Kidney (tissue), 14 donors: ENCODE measurements around the gene TTYH1. TPM values are rescaled to one million over a fixed set of nuclear protein-coding genes. Genes with fewer than 3 reads are reported as not detected.

Experiments used
- DNase-seq, 5 donors: peaks; one replicate each; pipeline ENCODE4 v3.0.0-alpha.2; 2013 to 2020
- FAIRE-seq: peaks from 2 replicates; lab custom pipeline; 2012; peaks lifted over from hg19 to GRCh38; lab: Jason Lieb, UNC
- H3K27ac ChIP-seq, 2 donors: one replicate each; pipeline ENCODE4 v1.7.0; 2013; ENCODE audit warnings: low read depth in 2 of 2, low read length in 2 of 2, inconsistent platforms in 1 of 2
- H3K27me3 ChIP-seq: one replicate; pipeline ENCODE4 v1.7.1; 2013; ENCODE audit warnings: low read length, inconsistent platforms; ENCODE audit not compliant: control insufficient read depth, insufficient read depth
- H3K36me3 ChIP-seq, 3 donors: one replicate each; pipeline versions ENCODE4 v1.7.0 to v1.7.1; 2013; ENCODE audit warnings: low read length in 3 of 3, control low read depth in 1 of 3, inconsistent platforms in 1 of 3; ENCODE audit not compliant: insufficient read depth in 3 of 3, control insufficient read depth in 2 of 3
- H3K4me1 ChIP-seq, 3 donors: one replicate each; pipeline versions ENCODE4 v1.7.0 to v1.7.1; 2013; ENCODE audit warnings: low read length in 3 of 3, inconsistent platforms in 1 of 3, low read depth in 1 of 3; ENCODE audit not compliant: control insufficient read depth in 2 of 3, insufficient read depth in 2 of 3
- H3K4me3 ChIP-seq, 3 donors: one replicate each; pipeline versions ENCODE4 v1.7.0 to v1.8.1; 2013; ENCODE audit warnings: low read length in 3 of 3, control low read depth in 1 of 3, inconsistent platforms in 1 of 3
- H3K9ac ChIP-seq, 3 donors: one replicate each; pipeline versions ENCODE4 v1.7.0 to v1.7.1; 2013; ENCODE audit warnings: low read length in 3 of 3, control low read depth in 1 of 3, inconsistent platforms in 1 of 3
- H3K9me3 ChIP-seq, 3 donors: one replicate each; pipeline versions ENCODE4 v1.7.0 to v1.7.1; 2013; ENCODE audit warnings: low read length in 3 of 3, control low read depth in 1 of 3, inconsistent platforms in 1 of 3; ENCODE audit not compliant: control insufficient read depth in 2 of 3, insufficient read depth in 1 of 3
- intact Hi-C: fragments of 100-400 bp; cut with DNase I; formaldehyde crosslinking; loops from one replicate; pipeline ENCODE4 v1.11.1; 2022
- polyA plus RNA-seq: library from polyadenylated mRNA; stranded (reverse); fragments of 350-450 nt; fragmentation: Illumina TruSeq; extraction: RNeasy Lipid Tissue Mini Kit (QIAGEN cat#74804); gene quantifications from one replicate; pipeline ENCODE4 v1.2.3, GENCODE V29; 2014; ENCODE audit warnings: low read depth, low replicate concordance; ENCODE audit not compliant: insufficient read depth
- total RNA-seq: library from RNA; stranded (reverse); fragmentation: NEBNext Ultra II Directional; extraction: Animal tissue kit (Norgen Biotek cat#: 25700); gene quantifications from one replicate; pipeline ENCODE4 v1.2.1, GENCODE V29; 2021
- TF ChIP-seq, protein P1 (sequence below): IDR thresholded peaks from 3 replicates; pipeline ENCODE4 v1.5.1; 2012; ENCODE audit warnings: mild to moderate bottlenecking, moderate library complexity, borderline replicate concordance; ENCODE audit not compliant: insufficient read depth; ENCODE audit errors: extremely low read depth
- donor health status: control.
- donor health status: control.
- donor health status: control.
- donor health status: control.
- donor health status: control.
- donor health status: DM: yes; HTN: yes; CAD: no.
- donor health status: Normal renal cell carcinoma (clear cell type).

TTYH1 gene
- total and polyA plus RNA-seq, 2 donors from 2014 or later = 1.5 to 1.9 TPM

DNA sequence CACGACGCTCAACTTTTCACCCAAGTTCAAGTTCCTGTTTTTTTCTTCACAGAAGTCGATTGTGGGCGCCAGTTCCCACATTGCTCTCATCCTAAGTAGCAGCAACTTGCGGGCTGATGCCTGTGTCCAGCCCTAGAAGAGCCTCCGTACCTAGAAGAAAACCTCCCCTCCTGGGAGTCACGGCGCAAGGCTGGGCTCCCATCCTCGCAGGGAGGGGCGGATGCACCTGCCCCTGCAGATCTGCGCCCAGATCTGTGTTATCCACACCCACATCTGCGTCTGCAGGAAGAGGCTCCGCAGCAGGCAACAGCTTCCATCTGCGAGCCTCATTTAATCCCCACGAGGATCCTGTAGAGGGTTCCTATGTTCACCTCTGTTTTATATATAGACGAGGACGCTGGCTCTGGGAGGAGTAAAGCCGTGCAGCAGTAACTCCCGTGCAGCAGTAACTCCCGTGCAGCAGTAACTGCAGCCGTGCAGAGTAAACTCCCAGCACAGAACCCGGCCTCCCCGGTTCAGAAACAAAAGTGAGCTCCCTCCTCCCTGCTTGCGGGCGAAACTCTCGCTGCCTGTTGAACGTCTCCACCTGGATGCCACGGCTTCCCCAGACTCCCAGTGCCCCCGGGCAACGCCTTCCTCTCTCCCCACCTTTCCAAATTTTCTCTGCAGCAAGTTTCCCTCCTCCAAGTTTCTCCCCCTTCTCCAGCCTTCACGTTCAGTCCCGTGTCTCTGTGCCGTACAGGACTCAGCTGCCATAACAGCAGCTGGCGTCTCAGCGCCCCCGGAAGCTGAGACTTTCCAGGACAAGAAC is 27.1 kb upstream of the TTYH1 start:
- intact Hi-C loops = no loop called here
- H3K27me3 ChIP-seq = peaks cover 6% of the 10 kb centered on the region
- DNase-seq = peak in 3 of 5 donors; percentile 28 to 50 (median 38)
- peak overlapping the region in 1 of 3 donors; percentile 39 for H3K4me3 ChIP-seq
- no peak overlapping the region for H3K27ac ChIP-seq
- no peaks in the 10 kb centered on the region for H3K9me3 ChIP-seq
- TF ChIP-seq, protein P1, sequence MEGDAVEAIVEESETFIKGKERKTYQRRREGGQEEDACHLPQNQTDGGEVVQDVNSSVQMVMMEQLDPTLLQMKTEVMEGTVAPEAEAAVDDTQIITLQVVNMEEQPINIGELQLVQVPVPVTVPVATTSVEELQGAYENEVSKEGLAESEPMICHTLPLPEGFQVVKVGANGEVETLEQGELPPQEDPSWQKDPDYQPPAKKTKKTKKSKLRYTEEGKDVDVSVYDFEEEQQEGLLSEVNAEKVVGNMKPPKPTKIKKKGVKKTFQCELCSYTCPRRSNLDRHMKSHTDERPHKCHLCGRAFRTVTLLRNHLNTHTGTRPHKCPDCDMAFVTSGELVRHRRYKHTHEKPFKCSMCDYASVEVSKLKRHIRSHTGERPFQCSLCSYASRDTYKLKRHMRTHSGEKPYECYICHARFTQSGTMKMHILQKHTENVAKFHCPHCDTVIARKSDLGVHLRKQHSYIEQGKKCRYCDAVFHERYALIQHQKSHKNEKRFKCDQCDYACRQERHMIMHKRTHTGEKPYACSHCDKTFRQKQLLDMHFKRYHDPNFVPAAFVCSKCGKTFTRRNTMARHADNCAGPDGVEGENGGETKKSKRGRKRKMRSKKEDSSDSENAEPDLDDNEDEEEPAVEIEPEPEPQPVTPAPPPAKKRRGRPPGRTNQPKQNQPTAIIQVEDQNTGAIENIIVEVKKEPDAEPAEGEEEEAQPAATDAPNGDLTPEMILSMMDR = no peak
- H3K4me1 ChIP-seq = no peaks in the 10 kb centered on the region
- FAIRE-seq = no peak
- no peak overlapping the region for H3K9ac ChIP-seq
- H3K36me3 ChIP-seq = no peaks in the 10 kb centered on the region

DNA sequence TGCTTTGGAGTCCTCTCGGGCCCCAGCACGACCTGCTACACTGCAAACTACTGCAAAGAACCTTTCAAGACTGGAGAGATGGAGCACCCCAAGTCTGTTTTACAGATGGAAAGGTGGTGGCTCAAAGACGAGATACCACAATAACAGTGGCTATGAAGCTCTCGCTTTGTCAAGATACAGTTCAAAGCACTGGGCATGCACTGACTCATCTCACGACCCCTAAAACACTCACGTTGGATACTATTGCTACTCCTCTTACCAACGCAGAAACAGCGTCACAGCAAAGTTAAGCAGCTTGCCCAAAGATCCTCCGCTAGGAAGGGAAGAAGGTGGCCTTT is 26.5 kb upstream of the TTYH1 start:
- TF ChIP-seq, protein P1 = no peak
- H3K27ac ChIP-seq = no peak overlapping the region
- intact Hi-C loops = no loop called here
- DNase-seq (no peak), FAIRE-seq (no peak)
- H3K36me3 ChIP-seq = no peaks in the 10 kb centered on the region
- H3K9me3 ChIP-seq = no peaks in the 10 kb centered on the region
- H3K4me1 ChIP-seq = no peaks in the 10 kb centered on the region
- H3K27me3 ChIP-seq = peaks cover 6% of the 10 kb centered on the region
- H3K9ac ChIP-seq = no peak overlapping the region
- no peak overlapping the region for H3K4me3 ChIP-seq

DNA sequence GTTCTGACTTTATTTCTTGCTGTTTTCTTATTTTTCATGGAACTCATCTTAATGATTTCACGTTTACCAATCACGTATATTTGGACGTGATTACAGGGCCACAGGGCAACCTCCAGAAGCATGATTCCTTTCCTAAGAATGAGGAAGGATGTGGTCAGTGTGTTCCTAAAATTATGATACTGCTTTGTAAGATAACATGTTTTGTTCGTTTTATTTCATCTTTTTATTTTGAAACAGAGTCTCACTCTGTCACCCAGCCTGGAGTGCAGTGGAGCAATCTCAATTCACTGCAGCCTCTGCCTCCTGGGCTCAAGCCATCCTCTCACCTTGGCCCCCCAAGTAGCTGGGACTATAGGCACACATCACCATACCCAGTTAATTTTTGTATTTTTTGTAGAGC is 25.7 kb upstream of the TTYH1 start:
- TF ChIP-seq, protein P1 = no peak
- Histone ChIP-seq H3K27me3 (peaks cover 6% of the 10 kb centered on the region), H3K9ac (no peak overlapping the region), H3K4me1 (no peaks in the 10 kb centered on the region), H3K4me3 (no peak overlapping the region), H3K36me3 (no peaks in the 10 kb centered on the region), H3K27ac (no peak overlapping the region), H3K9me3 (no peaks in the 10 kb centered on the region)
- DNase-seq (no peak), FAIRE-seq (no peak)
- intact Hi-C loops = no loop called here
